Stimulated activated CD8-positive, alpha-beta memory T cell treated with anti-CD3 and anti-CD28 coated beads, Interleukin-7, amount 100 ng/mL, for 4 hours (primary cell): ENCODE measurements around the gene KCNS3.
"Not testable (repeated sequence)": the region's sequence is repeated elsewhere in the genome, so short reads cannot be mapped to it uniquely, and the experiment has no call there.

Experiments used
- DNase-seq, 2 donors: peaks; one replicate each; pipeline ENCODE4 v3.0.0-alpha.2; 2020; ENCODE audit warnings: low read depth in 2 of 2

KCNS3 gene

DNA sequence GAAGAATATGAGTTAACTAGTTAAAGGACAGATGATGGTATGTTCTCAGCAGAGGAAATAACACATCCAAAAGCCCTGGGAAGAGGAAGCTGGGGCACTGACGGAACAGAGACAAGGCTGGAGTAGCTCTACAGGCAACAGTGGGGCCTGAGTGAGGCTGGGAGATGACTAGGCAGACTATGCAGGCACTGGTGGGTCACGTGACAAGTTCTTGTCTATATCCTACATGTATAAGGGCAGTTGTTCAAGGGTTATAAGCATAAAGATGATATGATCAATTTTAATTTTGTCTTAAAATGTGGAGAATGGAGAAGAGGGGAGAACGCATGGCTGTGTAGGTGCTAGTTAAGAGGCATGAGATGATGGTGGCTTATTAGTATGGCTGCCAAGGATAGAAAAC is 68.6 kb downstream of the KCNS3 start:
- DNase-seq = no peak

DNA sequence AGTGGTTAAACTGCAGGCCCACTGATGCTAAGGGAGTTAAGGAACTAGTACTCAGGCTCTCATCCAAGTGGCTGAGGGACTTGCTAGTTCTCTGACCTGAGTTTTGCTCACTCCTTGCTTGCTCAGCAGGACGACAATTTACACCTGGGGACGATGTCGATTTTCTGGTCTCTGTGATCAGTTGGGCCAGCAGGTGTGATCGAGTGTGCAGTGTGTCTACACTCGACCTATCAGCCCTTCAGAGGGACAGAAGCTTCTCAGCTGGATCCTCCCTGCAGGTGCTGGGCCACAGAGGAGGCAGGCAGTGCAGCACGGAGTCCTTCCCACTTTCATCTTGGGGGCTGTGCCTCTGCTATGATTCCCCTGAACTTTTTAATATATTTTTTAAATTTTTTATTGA is 71.5 kb downstream of the KCNS3 start:
- no peak for DNase-seq

DNA sequence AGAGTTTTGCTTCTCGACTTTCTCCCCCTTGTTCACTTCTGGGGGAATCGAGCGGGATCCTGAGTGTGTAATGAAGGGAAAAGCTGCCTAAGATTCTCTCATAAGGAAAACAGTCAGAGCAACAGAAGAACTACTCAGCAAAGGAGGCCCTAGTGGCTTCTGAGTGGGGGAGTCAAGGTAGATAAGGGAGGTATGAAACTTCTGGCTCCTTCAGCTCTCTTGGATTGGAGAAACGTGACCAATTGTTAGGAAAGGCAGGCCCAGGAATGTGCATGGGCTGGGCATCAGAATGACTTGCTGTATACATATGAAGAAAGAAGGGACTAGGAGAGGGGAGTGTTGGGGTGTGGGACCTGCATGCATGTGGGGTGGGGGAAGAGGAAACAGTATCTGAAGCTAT is 73.1 kb downstream of the KCNS3 start:
- no peak for DNase-seq

DNA sequence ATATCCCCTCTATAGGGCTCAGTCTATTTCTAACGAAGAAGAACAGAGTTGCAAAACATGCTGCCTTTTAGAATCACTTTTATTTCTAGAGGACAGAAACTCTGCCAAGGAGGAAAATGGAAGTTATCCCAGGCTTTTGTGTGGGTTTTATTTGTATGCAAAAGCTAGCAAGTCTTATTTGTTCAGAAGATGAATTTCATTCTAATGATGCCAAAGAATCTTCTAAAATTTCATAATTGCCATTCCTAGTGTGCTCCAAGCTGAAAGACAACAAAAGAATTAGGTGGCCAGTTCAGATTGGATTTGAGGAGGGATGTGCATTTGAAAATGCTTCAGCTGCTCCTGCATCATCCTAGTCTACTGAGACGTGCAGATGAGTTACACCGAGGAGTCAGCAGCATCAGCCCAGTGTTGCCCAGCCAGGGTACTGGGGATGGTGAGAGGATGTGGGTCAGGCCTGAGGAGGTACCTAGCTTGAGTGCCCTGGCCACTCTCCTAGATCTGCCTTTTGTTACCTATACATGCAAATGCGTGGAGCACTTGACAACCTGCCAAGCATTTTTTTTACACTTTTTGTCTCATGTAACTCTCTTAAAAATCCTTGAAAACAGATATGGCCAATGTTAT is 80.1 kb downstream of the KCNS3 start:
- DNase-seq = no peak

DNA sequence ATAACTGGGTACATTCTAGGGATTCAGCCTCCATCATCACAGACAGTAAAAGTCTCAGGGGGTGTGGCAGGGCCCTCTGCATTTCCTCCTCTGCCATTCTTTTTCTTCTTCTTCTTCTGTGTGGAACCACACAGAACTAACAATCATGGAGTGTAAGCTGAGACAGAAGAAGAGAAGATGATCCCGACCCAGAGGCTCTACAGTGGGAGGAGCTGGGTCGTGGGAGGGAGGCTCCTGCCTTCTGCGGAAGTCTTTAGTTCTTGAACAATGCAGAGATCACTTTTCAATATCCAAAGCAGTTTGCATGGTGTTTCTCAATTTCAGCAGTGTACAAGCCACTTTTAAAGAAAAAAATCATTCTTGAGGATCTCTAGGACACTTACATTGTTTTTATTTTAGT is 80.9 kb downstream of the KCNS3 start:
- DNase-seq = no peak

DNA sequence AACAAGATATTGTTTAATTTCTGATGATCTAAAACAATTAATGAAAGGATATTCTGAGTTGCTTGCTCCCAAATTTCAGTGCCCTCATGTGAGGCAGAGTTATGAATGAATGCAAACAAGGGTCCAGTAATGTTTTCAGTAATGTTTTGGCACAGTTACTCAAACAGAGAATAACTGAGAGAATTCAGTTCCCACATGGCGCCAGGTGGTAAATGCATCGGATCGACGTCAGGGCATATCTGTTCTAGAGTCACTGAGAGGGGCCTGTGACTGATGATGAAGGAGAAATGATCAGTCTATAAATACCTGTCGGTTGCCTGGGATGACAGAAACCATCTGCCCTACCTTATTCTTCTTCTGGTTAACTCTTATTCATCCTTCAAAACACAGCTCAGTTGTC is 81.4 kb downstream of the KCNS3 start:
- DNase-seq = no peak

DNA sequence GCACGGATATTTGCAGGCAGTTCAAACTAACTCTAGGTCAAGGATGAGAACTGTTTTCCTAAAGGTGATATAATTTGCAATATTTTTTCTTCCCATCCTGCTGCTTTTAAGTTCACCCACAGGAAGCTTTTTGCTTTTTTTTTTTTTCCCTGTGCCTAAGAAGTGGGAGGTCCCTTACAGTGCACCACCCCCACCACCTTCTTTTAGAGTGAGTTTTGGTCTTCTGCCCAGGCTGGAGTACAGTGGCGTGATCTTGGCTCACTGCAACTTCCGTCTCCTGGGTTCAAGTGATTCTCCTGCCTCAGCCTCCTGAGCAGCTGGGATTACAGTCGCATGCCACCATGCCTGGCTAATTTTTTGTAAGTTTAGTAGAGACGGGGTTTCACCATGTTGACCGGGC is 82.5 kb downstream of the KCNS3 start:
- DNase-seq = no peak

DNA sequence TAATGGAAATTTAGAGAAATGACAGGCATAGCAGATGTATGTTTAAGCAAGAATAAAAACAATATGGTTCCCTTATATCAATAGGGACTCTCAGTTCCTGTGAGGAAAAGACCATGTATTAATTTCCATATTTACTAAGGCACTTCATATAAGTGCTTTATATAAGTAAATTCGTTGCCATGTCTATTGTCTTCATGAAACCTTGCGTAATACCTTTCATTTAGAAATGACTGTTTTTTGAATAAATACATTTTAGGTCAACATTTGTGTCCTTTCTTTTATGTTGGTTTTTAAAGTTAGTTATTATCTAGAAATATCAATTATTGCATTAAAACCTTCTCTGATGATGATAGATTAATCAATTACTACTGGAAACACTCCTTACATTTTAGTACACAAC is 83.3 kb downstream of the KCNS3 start:
- no peak for DNase-seq

DNA sequence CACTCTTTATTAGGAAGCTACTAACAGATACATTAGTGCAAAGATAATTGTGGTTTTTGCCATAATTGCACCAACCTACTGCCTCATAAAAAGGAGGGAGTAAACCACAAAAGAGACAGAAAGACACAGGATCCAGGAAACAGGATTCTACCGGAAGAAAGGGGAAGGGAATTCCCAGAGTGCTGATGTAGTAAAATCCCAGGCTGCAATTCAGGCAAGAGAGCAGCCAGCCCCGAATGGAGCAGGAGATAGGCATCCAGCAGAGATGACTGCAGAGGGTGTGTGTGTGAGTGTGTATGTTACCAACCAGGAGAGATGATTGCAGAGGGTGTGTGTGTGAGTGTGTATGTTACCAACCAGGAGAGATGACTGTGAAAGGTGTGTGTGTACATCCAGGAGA is 84.4 kb downstream of the KCNS3 start:
- DNase-seq = no peak

DNA sequence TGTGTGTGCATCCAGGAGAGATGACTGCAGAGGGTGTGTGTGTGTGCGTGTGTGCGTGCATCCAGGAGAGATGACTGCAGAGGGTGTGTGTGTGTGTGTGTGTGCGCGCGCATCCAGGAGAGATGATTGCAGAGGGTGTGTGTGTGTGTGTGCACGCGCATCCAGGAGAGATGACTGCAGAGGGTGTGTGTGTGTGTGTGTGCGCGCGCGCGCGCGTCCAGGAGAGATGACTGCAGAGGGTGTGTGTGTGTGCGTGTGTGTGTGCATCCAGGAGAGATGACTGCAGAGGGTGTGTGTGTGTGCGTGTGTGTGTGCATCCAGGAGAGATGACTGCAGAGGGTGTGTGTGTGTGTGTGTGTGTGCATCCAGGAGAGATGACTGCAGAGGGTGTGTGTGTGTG is 85.1 kb downstream of the KCNS3 start:
- not testable (repeated sequence) for DNase-seq

DNA sequence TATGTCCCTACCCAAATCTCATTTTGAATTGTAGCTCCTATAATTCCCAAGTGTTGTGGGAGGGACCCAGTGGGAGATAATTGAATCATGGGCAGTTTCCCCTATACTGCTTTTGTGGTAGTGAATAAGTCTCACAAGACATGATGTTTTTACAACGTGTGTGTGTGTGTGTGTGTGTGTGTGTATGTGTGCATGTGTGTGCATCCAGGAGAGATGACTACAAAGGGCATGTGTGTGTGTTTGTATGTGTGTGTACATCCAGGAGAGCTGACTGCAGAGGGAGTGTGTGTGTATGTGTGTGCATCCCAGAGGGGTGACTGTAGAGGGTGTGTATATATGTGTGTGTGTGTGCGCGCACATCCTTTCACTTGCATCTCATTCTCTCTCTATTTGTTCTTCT is 86.7 kb downstream of the KCNS3 start:
- DNase-seq = no peak

DNA sequence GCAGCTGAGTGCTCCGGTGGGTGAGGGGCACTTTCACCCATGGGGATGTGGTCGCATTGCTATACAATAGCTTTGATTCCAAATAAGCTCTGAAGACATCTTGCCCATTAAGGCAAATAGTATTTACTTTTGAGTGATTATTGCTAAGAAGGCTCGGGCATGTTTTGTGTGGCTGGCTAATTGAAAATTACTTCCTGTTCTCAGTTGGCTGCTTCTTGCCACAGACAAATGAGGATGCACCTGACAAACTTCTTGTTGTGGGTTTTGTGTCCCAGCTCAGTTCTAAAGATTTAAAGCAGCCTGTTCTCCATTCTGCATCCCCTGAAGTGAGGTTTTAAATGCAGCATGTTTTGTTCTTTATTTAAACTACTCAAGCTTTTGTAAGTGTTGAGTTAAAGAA is 88.3 kb downstream of the KCNS3 start:
- no peak for DNase-seq

DNA sequence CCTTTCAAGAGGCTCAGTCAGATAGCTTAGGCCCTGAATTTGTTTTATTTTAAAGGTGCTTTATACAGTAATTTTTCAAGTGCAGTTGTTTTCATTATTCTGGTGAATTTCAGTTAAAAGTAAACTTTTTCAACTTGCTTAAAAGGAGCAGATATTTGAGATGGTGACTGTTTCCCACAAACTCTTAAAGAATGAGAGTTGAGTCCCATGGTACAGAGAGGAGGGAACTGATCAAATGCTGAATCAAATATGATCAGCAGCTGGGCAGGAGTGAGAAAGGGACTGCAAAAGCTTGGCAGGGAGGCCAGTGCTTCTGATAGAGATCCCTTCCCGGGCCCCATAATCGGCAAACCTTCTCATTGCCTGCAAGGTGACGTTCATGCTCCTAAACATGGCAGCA is 91.2 kb downstream of the KCNS3 start:
- no peak for DNase-seq

DNA sequence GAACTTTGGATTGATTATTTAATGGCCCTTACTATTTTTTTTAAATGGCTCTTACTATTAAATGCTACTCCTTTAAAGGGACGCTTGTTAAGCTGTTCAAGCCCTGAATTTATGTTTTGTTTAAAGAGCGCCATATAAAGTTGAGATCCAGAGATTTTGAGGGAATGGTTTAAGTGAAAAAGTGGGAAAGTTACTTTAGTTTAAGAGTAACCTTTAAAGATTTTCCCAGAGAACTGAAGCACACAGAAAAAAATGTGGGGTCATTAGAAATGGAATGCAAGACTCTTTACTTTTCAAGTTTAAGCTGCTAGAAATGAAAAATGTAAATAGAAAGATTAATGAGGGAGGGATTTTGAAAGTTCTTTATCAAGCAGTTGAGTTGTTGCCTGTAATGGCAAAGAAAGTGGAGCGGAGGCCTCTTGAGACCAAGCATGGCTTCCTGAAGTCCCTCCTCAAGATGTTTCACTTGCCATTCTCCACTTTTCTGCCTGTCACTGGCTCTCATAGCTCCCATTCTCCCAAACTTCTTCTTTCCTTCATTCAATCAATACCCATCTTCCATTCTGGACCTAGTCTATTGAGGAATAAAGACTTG is 93.2 kb downstream of the KCNS3 start:
- DNase-seq = no peak

DNA sequence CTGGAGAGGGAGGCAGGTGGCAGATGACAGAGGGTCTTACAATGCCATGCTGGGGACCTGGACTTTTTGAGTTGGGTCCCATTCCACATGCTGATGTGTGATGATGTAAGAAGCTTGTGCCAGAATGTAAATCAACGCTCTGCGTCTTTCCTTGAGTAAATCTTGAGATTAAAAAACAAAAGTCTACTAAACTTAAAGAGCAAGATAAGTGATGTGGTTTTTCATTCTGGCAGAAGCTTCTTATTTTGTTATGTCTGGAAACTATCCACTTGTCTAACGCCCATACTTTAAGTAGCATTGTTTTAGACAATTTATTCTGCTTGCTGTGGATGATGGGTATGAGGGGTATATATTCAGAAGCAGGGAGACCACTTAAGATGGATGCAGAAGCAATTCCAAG is 94.5 kb downstream of the KCNS3 start:
- no peak for DNase-seq

DNA sequence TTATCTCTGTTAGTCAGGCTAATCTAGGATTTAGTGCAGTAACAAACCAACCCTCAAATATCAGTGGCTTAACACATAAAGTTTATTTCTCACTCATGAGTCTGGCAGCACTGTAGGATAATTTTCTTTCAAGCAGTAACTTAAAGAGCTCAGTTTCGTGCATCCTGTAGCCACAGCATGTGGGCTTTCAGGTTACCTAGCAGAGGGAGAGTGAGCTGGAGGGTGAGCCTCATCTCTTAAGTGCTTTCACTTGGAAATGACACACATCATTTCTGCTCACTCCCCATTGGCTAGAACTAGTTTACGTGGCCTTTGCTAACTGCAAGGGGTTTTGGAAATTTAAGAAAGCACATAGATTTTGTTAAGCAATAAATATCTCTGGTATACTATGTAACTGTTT is 96.9 kb downstream of the KCNS3 start:
- no peak for DNase-seq

DNA sequence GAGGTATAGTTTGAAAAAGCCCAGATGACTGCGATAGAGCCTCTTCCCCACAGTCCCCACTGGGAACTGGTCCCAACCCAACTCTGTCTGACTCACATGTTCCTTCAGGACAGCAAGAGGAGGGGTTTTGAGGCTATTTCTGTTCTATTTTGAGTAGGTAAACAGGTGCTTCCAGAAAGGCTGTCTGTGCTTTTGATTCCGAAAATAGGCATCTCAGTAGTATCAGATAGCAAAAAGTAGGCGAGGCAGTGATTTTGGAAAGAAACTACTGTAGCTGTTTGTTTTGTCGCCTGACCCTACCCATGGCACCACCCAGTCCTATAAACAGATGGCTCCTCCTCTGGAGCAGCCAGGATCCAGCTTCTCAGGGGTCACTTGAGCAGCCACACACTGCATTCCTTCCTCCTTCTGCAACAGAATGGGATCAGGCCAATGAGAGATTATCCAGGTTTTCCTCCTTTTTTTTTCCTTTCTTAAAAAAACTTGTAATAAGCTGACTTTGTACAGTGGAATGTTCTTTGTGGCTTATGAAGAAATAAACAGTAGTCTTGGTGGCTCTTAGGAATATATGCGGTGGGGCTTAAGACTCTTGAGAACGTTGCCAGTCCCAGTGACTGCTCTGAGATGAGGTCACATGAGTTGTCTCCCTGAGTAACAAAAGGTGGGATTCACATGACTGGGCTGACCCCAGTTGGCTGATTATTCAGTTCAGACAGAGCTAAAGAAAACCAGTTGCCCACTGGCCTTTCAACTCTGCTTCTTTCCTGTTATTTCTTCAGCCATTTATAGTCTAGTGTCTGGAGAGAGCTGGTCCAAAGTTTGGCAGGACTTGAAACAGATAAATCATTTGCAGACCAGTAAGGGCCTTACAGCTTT is 98.6 kb downstream of the KCNS3 start:
- no peak for DNase-seq

DNA sequence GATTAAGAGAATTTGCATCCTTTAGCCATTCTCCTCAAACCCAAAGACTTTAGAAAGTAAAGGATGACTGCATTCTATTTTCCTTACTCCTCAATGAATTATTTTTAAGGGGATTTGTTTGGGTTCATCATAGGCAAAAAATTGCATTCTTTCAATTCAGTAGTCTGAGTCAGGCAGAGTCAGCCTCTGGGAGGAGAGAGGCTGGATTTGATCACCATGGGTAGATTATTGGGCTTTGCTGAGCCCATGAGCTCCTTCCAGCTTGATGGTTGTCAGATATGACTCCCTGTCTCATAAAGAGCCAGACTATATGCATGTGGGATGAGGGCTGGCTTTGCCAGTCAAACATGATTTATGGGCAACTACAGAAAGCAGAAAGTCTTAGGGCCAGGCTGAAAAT is 101.2 kb downstream of the KCNS3 start:
- no peak for DNase-seq

DNA sequence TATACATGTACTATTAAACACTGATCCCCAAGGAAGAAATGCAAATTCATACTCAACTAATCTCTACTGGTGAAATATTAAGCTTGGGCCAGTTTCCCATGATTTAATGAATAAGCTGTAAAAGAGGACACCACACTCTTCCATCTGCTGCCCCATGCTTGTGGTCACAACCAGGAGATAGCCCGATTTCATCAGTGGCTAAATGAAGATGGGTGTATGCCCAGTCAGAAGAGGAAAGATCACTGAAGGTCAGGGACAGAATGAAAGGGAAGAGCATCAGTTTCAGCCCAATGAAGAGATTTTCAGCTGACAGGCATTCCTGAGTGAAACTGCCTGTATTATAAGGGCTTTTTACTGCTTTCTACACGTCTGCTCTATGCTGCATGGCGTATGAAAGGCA is 103.5 kb downstream of the KCNS3 start:
- DNase-seq = no peak
